ENCODE measurements around the gene MYH9.

GRCh38 chr22:36317658-36318271, 70.0 kb downstream of the MYH9 start:
- TF ChIP-seq CTCF (IDR thresholded peaks at IDR 0.05; ENCODE audit: insufficient read depth, low read length, poor library complexity, severe bottlenecking) (no peak), EZH2phosphoT487 (conservative IDR thresholded peaks at IDR 0.05; ENCODE audit: low read length) (no peak)

Measured in SU-DHL-6 (cell line).